Measurements from ENCODE around the gene ADH1A. TPM values are rescaled to one million over a fixed set of nuclear protein-coding genes. Genes with fewer than 3 reads are reported as not detected.

The ADH1A gene
- 1 to 10 TPM in 1 of 3 donors, under 1 TPM in 2; 0.20 to 2.4 (median 0.80) TPM for total RNA-seq
- long read RNA-seq, donor 1: 0 reads
- long read RNA-seq, donor 2: 0 reads

DNA sequence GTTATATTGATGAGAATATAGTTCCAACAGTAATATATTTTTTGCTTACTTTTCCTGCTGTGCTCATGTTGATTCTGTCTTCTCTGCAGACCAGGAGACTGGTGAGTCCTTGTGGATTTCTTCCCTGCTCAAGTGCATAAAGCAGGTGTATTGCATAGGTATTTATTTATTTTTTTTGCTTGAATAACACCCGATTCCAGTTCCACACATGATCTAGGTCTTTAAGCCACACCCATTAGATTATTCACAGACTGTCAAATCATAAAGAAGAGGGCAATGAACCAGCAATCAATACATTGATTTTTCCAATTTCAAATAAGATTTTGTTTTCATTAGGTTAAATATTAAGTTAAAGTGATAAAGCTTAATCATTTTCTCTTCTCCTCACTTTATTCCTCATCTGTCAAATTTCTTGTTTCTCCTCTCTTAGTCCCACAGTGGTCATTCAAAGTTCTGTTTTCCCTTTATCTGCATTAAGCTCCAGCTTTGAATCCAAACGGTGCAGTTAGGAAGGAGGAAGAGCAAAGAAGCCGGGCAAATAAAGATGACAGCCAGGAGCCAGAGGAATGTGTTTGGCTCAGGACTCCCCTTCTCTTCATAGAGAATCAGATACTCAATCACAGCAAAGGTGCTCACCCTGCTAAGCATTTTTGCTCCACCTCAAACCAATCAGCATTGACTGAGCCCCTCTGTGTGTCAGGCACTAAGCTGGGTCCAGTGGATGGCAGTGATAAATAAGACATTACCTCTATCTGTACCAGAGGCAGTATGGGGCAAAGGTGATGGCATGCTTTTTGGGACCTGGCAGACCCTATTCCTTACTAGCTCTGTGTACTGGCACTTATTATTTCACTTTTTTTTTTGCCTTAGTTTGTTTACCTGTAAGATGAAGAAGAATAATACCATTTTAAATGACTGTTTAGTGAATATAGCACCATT lies at the start of gene ADH1A:
ADH1A (minus strand) TSS at position 138 of the 939 bp plus-strand sequence; CDS start at position 67, 71 bp downstream.
- H3K36me3 ChIP-seq (ENCODE audit: low read depth): no peaks in the 10 kb centered on the region
- TF ChIP-seq, protein P1, sequence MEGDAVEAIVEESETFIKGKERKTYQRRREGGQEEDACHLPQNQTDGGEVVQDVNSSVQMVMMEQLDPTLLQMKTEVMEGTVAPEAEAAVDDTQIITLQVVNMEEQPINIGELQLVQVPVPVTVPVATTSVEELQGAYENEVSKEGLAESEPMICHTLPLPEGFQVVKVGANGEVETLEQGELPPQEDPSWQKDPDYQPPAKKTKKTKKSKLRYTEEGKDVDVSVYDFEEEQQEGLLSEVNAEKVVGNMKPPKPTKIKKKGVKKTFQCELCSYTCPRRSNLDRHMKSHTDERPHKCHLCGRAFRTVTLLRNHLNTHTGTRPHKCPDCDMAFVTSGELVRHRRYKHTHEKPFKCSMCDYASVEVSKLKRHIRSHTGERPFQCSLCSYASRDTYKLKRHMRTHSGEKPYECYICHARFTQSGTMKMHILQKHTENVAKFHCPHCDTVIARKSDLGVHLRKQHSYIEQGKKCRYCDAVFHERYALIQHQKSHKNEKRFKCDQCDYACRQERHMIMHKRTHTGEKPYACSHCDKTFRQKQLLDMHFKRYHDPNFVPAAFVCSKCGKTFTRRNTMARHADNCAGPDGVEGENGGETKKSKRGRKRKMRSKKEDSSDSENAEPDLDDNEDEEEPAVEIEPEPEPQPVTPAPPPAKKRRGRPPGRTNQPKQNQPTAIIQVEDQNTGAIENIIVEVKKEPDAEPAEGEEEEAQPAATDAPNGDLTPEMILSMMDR (IDR thresholded peaks at IDR 0.05): no peak
- no peaks in the 10 kb centered on the region for H3K4me1 ChIP-seq (ENCODE audit: low read depth)
- H3K9me3 ChIP-seq: peaks cover 8% of the 10 kb centered on the region
- no peak for ATAC-seq
- no peak within 1 kb of the TSS for H3K4me3 ChIP-seq
- DNase-seq: no peak
- intact Hi-C loops (cut with DNase I, micrococcal nuclease): no loop called here

DNA sequence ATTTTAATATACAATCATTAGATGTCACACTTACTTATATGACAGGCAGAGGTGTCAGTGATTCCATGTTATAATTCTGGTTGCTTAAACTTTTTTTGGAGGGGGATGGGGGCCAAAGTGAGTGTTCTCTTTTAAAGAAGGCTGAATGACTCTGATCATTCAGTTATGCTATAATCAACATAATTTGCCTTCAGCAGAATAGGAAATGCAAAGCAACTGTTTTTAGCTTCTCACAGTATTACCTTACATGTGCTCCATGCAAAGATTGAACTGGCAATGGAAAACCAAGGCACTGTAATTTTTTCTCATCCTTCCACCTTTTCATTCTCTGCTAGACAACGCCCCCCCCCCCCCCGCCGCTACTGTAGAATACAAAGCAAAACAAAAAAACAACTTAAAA lies 48.4 kb upstream of the ADH1A start:
- ATAC-seq: no peak
- Histone ChIP-seq H3K4me1 (ENCODE audit: low read depth) (no peaks in the 10 kb centered on the region), H3K36me3 (ENCODE audit: low read depth) (no peaks in the 10 kb centered on the region), H3K9me3 (no peaks in the 10 kb centered on the region), H3K4me3 (no peak overlapping the region)
- intact Hi-C loops (cut with DNase I, micrococcal nuclease): no loop called here
- DNase-seq: no peak
- TF ChIP-seq, protein P1 (IDR thresholded peaks at IDR 0.05): no peak

DNA sequence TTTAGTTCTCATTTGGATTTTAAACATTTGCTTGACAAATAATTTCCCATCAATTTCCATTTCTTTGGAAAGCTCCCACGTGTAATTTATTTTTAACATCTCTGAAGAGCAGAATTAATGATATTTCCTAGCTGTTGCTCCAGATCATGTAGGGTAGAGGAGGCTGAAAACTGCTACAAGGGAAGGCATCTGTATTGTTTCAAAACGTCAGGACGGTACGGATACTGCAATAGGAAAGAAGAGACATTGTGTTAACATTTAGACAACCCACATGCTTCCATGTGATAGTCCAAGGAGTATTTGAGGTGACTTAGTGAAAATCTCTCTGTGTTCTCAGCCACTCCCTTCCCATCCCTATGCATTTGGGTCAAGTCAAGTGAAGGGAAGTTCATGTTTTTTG lies 45.8 kb upstream of the ADH1A start:
- intact Hi-C loops (cut with DNase I, micrococcal nuclease): no loop called here
- no peaks in the 10 kb centered on the region for H3K9me3 ChIP-seq
- no peaks in the 10 kb centered on the region for H3K4me1 ChIP-seq (ENCODE audit: low read depth)
- no peaks in the 10 kb centered on the region for H3K36me3 ChIP-seq (ENCODE audit: low read depth)
- DNase-seq: no peak
- H3K4me3 ChIP-seq: no peak overlapping the region
- ATAC-seq: no peak
- TF ChIP-seq, protein P1 (IDR thresholded peaks at IDR 0.05): no peak

DNA sequence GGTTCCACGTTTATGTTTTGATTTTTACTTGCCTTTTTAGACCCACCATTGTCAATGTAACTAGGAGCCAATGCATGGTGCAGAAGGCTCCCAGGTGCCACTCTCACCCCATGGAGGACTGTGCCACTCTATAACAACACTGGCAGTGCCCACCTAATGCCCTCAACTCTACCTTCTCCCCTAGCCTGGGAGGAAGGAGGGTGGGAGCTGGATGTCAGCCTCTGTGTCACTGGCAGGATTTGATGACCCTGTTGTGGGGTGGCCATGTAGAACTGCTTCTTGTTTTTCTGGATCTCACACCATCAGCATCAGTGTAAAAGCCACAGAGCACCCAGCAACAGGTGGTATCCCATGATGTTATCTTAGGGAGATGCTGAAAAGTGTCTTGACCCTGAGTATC lies 44.1 kb upstream of the ADH1A start:
- Histone ChIP-seq H3K4me1 (ENCODE audit: low read depth) (no peaks in the 10 kb centered on the region), H3K9me3 (no peaks in the 10 kb centered on the region), H3K36me3 (ENCODE audit: low read depth) (no peaks in the 10 kb centered on the region), H3K4me3 (no peak overlapping the region)
- DNase-seq (no peak), ATAC-seq (no peak)
- TF ChIP-seq, protein P1 (IDR thresholded peaks at IDR 0.05): no peak
- intact Hi-C loops (cut with DNase I, micrococcal nuclease): no loop called here

DNA sequence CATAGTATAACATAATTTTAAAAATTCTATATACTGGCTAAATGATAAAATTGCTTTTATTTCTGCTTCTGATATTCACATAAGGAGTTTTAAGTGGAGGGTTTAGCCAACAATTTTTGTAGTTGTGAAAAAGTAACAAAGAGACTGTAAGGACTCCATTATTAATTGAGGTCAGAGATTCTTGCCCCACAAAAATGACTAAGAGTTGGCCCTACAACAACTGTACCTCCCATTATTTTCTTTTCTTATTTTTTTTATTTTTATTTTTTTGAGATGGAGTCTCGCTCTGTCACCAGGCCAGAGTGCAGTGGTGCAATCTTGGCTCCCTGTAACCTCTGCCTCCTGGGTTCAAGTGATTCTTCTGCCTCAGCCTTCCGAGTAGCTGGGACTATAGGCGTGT lies 39.9 kb upstream of the ADH1A start:
- no peak overlapping the region for H3K4me3 ChIP-seq
- H3K36me3 ChIP-seq (ENCODE audit: low read depth): no peaks in the 10 kb centered on the region
- intact Hi-C loops (cut with DNase I, micrococcal nuclease): no loop called here
- peaks cover 3% of the 10 kb centered on the region for H3K9me3 ChIP-seq
- ATAC-seq (no peak), DNase-seq (no peak)
- TF ChIP-seq, protein P1 (IDR thresholded peaks at IDR 0.05): no peak
- H3K4me1 ChIP-seq (ENCODE audit: low read depth): no peaks in the 10 kb centered on the region

Measured in mucosa of descending colon (tissue), 3 donors.